PC-9 (cell line): Measurements from ENCODE around the gene OSGIN1.

ENCODE experiments used
- EZH2 ChIP-seq: fragments of 200-600 bp; sonication (generic); IDR thresholded peaks from 2 replicates; pipeline ENCODE4 v1.8.0; 2017; ENCODE audit warnings: antibody characterized with exemption, low read depth
- TF ChIP-seq, protein P1 (sequence below): fragments of 200-600 bp; sonication (generic); conservative IDR thresholded peaks from 2 replicates; pipeline ENCODE4 v1.6.1; 2017; ENCODE audit warnings: mixed run types, antibody characterized with exemption, mild to moderate bottlenecking, moderate library complexity

DNA sequence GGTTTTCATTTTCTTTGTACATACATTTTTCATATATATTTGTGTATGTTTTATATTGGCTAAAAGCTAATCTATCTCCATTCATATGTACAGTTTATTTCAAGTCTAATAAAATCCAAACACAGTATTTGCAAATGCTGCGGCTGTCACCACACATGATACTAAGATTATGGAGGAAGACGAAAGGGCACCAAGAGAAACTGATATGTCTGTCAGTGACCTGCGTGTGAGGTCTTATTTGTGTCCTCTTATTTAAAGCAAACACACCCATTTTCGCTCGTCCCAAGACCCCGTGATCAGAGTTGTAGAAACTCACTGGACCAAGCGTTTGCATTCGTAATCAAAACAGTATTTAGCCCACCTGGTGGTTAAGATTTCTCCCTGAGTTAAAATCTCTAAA, 45.9 kb upstream of the OSGIN1 start:
- TF ChIP-seq, protein P1, sequence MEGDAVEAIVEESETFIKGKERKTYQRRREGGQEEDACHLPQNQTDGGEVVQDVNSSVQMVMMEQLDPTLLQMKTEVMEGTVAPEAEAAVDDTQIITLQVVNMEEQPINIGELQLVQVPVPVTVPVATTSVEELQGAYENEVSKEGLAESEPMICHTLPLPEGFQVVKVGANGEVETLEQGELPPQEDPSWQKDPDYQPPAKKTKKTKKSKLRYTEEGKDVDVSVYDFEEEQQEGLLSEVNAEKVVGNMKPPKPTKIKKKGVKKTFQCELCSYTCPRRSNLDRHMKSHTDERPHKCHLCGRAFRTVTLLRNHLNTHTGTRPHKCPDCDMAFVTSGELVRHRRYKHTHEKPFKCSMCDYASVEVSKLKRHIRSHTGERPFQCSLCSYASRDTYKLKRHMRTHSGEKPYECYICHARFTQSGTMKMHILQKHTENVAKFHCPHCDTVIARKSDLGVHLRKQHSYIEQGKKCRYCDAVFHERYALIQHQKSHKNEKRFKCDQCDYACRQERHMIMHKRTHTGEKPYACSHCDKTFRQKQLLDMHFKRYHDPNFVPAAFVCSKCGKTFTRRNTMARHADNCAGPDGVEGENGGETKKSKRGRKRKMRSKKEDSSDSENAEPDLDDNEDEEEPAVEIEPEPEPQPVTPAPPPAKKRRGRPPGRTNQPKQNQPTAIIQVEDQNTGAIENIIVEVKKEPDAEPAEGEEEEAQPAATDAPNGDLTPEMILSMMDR, result no peak
- TF ChIP-seq EZH2, result no peak
